ENCODE results near the gene SMYD3. TPM values are rescaled to one million over a fixed set of nuclear protein-coding genes. Genes with fewer than 3 reads are reported as not detected.

SMYD3 gene
- total RNA-seq, 1 donor from 2014 or later, result 27.2 TPM

- H3K4me1 ChIP-seq, result no peaks in the 10 kb centered on the region
- H3K9me3 ChIP-seq, result no peaks in the 10 kb centered on the region
- ATAC-seq (no peak), DNase-seq (no peak)
- H3K4me3 ChIP-seq, result no peak overlapping the region
- H3K36me3 ChIP-seq, result no peaks in the 10 kb centered on the region
- TF ChIP-seq CTCF (IDR thresholded peaks at IDR 0.05), result no peak
- no peaks in the 10 kb centered on the region for H3K27me3 ChIP-seq
- no peak overlapping the region for H3K27ac ChIP-seq
- intact Hi-C loops (cut with DNase I), result no loop called here
Observed at GRCh38 chr1:246254854-246255253, 252.2 kb downstream of the SMYD3 start.

GRCh38 chr1:246246430-246246829 lies 260.6 kb downstream of the SMYD3 start:
- no peak for TF ChIP-seq CTCF (IDR thresholded peaks at IDR 0.05)
- no peak overlapping the region for H3K27ac ChIP-seq
- H3K36me3 ChIP-seq, result no peaks in the 10 kb centered on the region
- no peak overlapping the region for H3K4me3 ChIP-seq
- intact Hi-C loops (cut with DNase I), result no loop called here
- no peaks in the 10 kb centered on the region for H3K9me3 ChIP-seq
- H3K4me1 ChIP-seq, result no peaks in the 10 kb centered on the region
- ATAC-seq (no peak), DNase-seq (no peak)
- no peaks in the 10 kb centered on the region for H3K27me3 ChIP-seq

GRCh38 chr1:246245541-246245940 lies 261.5 kb downstream of the SMYD3 start:
- H3K4me3 ChIP-seq, result no peak overlapping the region
- H3K4me1 ChIP-seq, result no peaks in the 10 kb centered on the region
- ATAC-seq (no peak), DNase-seq (no peak)
- intact Hi-C loops (cut with DNase I), result no loop called here
- H3K27ac ChIP-seq, result no peak overlapping the region
- H3K27me3 ChIP-seq, result no peaks in the 10 kb centered on the region
- no peaks in the 10 kb centered on the region for H3K9me3 ChIP-seq
- H3K36me3 ChIP-seq, result no peaks in the 10 kb centered on the region
- no peak for TF ChIP-seq CTCF (IDR thresholded peaks at IDR 0.05)

GRCh38 chr1:246232126-246232525 lies 275.0 kb downstream of the SMYD3 start:
- no peak for DNase-seq
- Histone ChIP-seq H3K27me3 (no peaks in the 10 kb centered on the region), H3K27ac (no peak overlapping the region), H3K9me3 (no peaks in the 10 kb centered on the region), H3K36me3 (no peaks in the 10 kb centered on the region), H3K4me3 (no peak overlapping the region), H3K4me1 (no peaks in the 10 kb centered on the region)
- intact Hi-C loops (cut with DNase I), result no loop called here
- ATAC-seq, result no peak
- TF ChIP-seq CTCF (IDR thresholded peaks at IDR 0.05), result no peak

GRCh38 chr1:246226041-246226440 lies 281.0 kb downstream of the SMYD3 start:
- Histone ChIP-seq H3K4me3 (no peak overlapping the region), H3K4me1 (no peaks in the 10 kb centered on the region), H3K9me3 (no peaks in the 10 kb centered on the region), H3K27me3 (no peaks in the 10 kb centered on the region), H3K36me3 (no peaks in the 10 kb centered on the region), H3K27ac (no peak overlapping the region)
- intact Hi-C loops (cut with DNase I), result no loop called here
- DNase-seq (no peak), ATAC-seq (no peak)
- no peak for TF ChIP-seq CTCF (IDR thresholded peaks at IDR 0.05)
